Measurements from ENCODE around the gene DCAF4L1. TPM values are rescaled to one million over a fixed set of nuclear protein-coding genes. Genes with fewer than 3 reads are reported as not detected.

DCAF4L1 gene
- total and polyA plus RNA-seq, 12 donors: 0.04 to 1.00 (median 0.23) TPM; not detected in 3

DNA sequence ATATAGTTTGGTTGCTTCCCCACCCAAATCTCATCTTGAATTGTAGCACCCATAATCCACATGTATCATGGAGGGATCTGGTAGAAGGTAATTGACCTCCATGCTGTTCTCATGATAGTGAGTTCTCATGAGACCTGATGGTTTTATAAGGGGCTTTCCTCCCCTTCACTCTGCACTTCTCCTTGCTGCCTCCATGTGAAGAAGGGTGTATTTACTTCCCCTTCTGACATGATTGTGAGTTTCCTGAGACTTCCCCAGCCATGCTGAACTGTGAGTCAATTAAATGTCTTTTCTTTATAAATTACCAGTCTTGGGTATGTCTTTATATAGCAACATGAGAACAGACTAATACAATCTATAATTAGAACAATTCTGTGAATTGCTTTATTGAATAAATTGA lies 11.9 kb upstream of the DCAF4L1 start:
- H3K27me3 ChIP-seq: no peaks in the 10 kb centered on the region
- TF ChIP-seq, protein P1, sequence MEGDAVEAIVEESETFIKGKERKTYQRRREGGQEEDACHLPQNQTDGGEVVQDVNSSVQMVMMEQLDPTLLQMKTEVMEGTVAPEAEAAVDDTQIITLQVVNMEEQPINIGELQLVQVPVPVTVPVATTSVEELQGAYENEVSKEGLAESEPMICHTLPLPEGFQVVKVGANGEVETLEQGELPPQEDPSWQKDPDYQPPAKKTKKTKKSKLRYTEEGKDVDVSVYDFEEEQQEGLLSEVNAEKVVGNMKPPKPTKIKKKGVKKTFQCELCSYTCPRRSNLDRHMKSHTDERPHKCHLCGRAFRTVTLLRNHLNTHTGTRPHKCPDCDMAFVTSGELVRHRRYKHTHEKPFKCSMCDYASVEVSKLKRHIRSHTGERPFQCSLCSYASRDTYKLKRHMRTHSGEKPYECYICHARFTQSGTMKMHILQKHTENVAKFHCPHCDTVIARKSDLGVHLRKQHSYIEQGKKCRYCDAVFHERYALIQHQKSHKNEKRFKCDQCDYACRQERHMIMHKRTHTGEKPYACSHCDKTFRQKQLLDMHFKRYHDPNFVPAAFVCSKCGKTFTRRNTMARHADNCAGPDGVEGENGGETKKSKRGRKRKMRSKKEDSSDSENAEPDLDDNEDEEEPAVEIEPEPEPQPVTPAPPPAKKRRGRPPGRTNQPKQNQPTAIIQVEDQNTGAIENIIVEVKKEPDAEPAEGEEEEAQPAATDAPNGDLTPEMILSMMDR (IDR thresholded peaks at IDR 0.05): no peak
- no peak for TF ChIP-seq POLR2A (IDR thresholded peaks at IDR 0.05)
- H3K9me3 ChIP-seq (replicated peaks in 1 of 3): no peaks in the 10 kb centered on the region
- no peaks in the 10 kb centered on the region for H3K4me1 ChIP-seq (replicated peaks in 1 of 2)
- no peaks in the 10 kb centered on the region for H3K36me3 ChIP-seq (replicated peaks in 1 of 2)
- intact Hi-C loops (cut with DNase I): no loop called here
- DNase-seq: no peak
- no peak overlapping the region for H3K4me3 ChIP-seq
- no peak overlapping the region for H3K27ac ChIP-seq

DNA sequence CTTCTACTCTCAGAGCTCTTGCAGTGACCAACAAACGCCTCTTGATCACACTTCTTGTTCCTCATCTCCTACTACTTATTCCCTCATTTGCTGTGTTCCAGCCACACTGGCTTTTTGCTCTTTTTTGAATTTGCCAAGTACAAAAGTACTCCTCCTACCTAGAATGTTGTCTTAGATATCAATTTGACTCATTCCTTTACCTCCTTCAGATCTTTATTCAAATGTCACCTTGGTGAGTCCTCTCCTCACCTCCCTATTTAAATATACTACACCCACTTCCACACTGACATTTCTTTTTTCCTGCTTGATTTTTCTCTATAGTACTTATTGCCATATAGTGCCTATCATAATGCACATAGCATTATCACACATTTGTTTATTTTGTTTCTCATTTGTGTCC lies 6.2 kb upstream of the DCAF4L1 start:
- H3K36me3 ChIP-seq (replicated peaks in 1 of 2): no peaks in the 10 kb centered on the region
- H3K9me3 ChIP-seq (replicated peaks in 1 of 3): no peaks in the 10 kb centered on the region
- H3K4me3 ChIP-seq: no peak overlapping the region
- TF ChIP-seq, protein P1 (IDR thresholded peaks at IDR 0.05): no peak
- no peak for TF ChIP-seq POLR2A (IDR thresholded peaks at IDR 0.05)
- H3K27me3 ChIP-seq: no peaks in the 10 kb centered on the region
- no peak overlapping the region for H3K27ac ChIP-seq
- 65 to 76% (median 69%) methylated on average over 1 of the region's 1 CpG for WGBS, 4 donors
- H3K4me1 ChIP-seq (replicated peaks in 1 of 2): no peaks in the 10 kb centered on the region
- no peak for DNase-seq
- intact Hi-C loops (cut with DNase I): no loop called here

- Histone ChIP-seq H3K9me3 (replicated peaks in 1 of 3) (no peaks in the 10 kb centered on the region), H3K27me3 (no peaks in the 10 kb centered on the region), H3K36me3 (replicated peaks in 1 of 2) (no peaks in the 10 kb centered on the region), H3K4me1 (replicated peaks in 1 of 2) (no peaks in the 10 kb centered on the region), H3K4me3 (no peak overlapping the region), H3K27ac (no peak overlapping the region)
- intact Hi-C loops (cut with DNase I): no loop called here
- DNase-seq: no peak
- 50 to 58% (median 54%) methylated on average over 1 of the region's 1 CpG for WGBS, 4 donors
- TF ChIP-seq, protein P1 (IDR thresholded peaks at IDR 0.05): no peak
- TF ChIP-seq POLR2A (IDR thresholded peaks at IDR 0.05): no peak
Observed at GRCh38 chr4:41976775-41977516, 4.6 kb upstream of the DCAF4L1 start.

DNA sequence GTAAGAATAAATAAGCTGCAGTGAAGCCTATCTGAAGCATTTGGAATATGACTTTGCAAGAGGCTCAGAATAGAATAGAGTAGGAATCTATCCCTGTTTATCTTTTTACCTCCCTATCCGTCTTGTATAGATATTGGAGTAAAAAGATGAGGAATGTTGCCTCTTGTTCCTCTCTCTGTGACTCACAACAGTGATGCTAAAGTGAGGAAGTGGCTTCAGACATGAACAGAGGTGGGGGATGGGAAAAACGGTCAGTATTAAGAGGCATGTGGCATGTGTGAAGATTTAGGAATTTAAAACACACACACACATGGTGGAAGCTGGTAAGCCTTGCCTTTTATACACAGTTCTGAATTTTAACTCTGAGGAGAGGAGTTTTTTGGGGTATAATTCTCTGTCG lies 3.8 kb upstream of the DCAF4L1 start:
- no peaks in the 10 kb centered on the region for H3K9me3 ChIP-seq (replicated peaks in 1 of 3)
- DNase-seq: no peak
- no peak overlapping the region for H3K27ac ChIP-seq
- no peaks in the 10 kb centered on the region for H3K27me3 ChIP-seq
- 35 to 46% (median 43%) methylated on average over 3 of the region's 3 CpGs for WGBS, 4 donors
- H3K36me3 ChIP-seq (replicated peaks in 1 of 2): no peaks in the 10 kb centered on the region
- intact Hi-C loops (cut with DNase I): no loop called here
- no peak overlapping the region for H3K4me3 ChIP-seq
- H3K4me1 ChIP-seq (replicated peaks in 1 of 2): no peaks in the 10 kb centered on the region
- TF ChIP-seq POLR2A (IDR thresholded peaks at IDR 0.05): no peak
- TF ChIP-seq, protein P1 (IDR thresholded peaks at IDR 0.05): no peak
